Small intestine (tissue), 7 donors: ENCODE results near the gene CALML4. TPM values are rescaled to one million over a fixed set of nuclear protein-coding genes. Genes with fewer than 3 reads are reported as not detected.

ENCODE experiments used
- DNase-seq, 2 donors: peaks; one replicate each; pipeline versions ENCODE4 v3.0.0 to v3.0.0-alpha.2; 2013
- FAIRE-seq: peaks from 2 replicates; lab custom pipeline; 2012; peaks lifted over from hg19 to GRCh38; lab: Jason Lieb, UNC
- H3K27ac ChIP-seq, 3 donors: one replicate each; pipeline ENCODE4 v1.5.1; 2013; ENCODE audit warnings: low read length in 2 of 3, mild to moderate bottlenecking in 2 of 3, control low read depth in 1 of 3, inconsistent platforms in 1 of 3, low read depth in 1 of 3, moderate library complexity in 1 of 3
- H3K27me3 ChIP-seq, 3 donors: one replicate each; pipeline ENCODE4 v1.6.1; 2013; ENCODE audit warnings: low read length in 3 of 3, inconsistent platforms in 1 of 3; ENCODE audit not compliant: control insufficient read depth in 3 of 3, insufficient read depth in 3 of 3
- H3K36me3 ChIP-seq, 3 donors: one replicate each; pipeline ENCODE4 v1.6.1; 2013; ENCODE audit warnings: low read length in 3 of 3, inconsistent platforms in 1 of 3, low read depth in 1 of 3, mild to moderate bottlenecking in 1 of 3, moderate library complexity in 1 of 3; ENCODE audit not compliant: control insufficient read depth in 3 of 3, insufficient read depth in 2 of 3
- H3K4me1 ChIP-seq, 3 donors: one replicate each; pipeline ENCODE4 v1.6.1; 2013; ENCODE audit warnings: low read length in 2 of 3, inconsistent platforms in 1 of 3, low read depth in 1 of 3, mild to moderate bottlenecking in 1 of 3, moderate library complexity in 1 of 3; ENCODE audit not compliant: control insufficient read depth in 3 of 3, insufficient read depth in 2 of 3
- H3K4me3 ChIP-seq, 3 donors: one replicate each; pipeline ENCODE4 v1.5.1; 2013; ENCODE audit warnings: low read length in 3 of 3, control low read depth in 1 of 3, inconsistent platforms in 1 of 3, low read depth in 1 of 3, mild to moderate bottlenecking in 1 of 3, moderate library complexity in 1 of 3
- H3K9me3 ChIP-seq, 2 donors: one replicate each; pipeline ENCODE4 v1.6.1; 2013; ENCODE audit warnings: low read depth in 1 of 2, low read length in 1 of 2; ENCODE audit not compliant: control insufficient read depth in 2 of 2, insufficient read depth in 1 of 2
- WGBS, 3 donors: extraction: QIAGEN DNeasy Blood & Tissue Kit; methylation state at CpG; one replicate each; pipeline ENCODE4 v1.1.7; 2013; 5-methylcytosine and 5-hydroxymethylcytosine counted together
- polyA plus RNA-seq, 4 donors: library from polyadenylated mRNA; stranded (reverse) in 3 of 4; unstranded in 1 of 4; fragments of 200-250 nt in 3 of 4; fragments of 120-200 nt in 1 of 4; gene quantifications; one replicate each; pipeline versions ENCODE4 v1.2.1 to v1.2.3, GENCODE V29; 2013
- donor health status: healthy with polysubstance abuse.
- donor health status: control.
- donor health status: control.
- donor health status: Bipolar disorder and iron deficiency.
- donor health status: healthy.

Gene CALML4
- polyA plus RNA-seq, 4 donors: 127 to 288 (median 191) TPM

DNA sequence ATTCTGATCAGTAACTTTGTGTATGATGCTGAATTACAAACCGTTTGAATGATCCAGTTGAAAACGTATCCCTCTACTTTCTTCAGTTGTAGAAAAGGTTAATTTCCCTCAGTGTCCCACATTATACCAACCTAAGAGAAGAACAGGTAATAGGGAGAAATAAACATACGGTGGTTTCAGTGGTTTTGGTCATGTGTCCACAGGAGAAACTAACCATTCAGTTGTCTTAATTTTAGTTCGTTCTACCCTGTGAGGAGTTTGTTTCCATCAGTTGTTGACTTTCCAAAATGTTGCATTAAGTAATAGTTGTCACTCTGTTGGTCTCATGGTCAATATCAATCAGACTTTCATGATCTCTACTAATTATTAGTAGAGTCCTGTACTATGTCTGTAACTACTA, 15.1 kb downstream of the CALML4 start:
- Histone ChIP-seq H3K4me3 (no peak overlapping the region), H3K36me3 (peaks cover 11 to 34% (median 19%) of the 10 kb centered on the region in 3 donors), H3K27me3 (no peaks in the 10 kb centered on the region), H3K9me3 (no peaks in the 10 kb centered on the region), H3K27ac (no peak overlapping the region), H3K4me1 (peaks cover 0 to 2% (median 0%) of the 10 kb centered on the region in 3 donors)
- no peak for FAIRE-seq
- 84 to 90% (median 89%) methylated on average over 4 of the region's 4 CpGs for WGBS, 3 donors
- no peak for DNase-seq

DNA sequence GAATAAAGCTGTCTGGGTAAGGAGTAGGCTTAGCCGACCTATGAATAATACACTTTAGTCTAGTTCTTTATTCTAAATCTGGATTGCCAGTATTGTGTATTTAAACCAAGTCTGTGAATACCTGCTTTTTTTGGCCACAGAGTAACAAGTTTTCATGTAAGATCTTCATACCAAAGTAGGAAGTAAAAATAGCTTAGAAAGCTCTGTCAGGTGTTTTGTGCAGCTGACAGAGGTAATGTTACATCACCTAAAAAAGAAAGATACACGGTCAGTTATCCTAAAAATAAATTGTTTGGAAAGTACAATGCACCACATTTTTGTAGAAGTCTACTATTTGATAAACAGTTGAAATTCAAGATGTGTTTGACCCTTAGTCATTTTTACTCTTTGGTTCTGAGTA, 16.5 kb downstream of the CALML4 start:
- WGBS, 3 donors: 82 to 85% (median 82%) methylated on average over 2 of the region's 2 CpGs
- no peak for FAIRE-seq
- H3K4me3 ChIP-seq: no peak overlapping the region
- no peaks in the 10 kb centered on the region for H3K9me3 ChIP-seq
- DNase-seq: no peak
- peaks cover 21 to 28% (median 22%) of the 10 kb centered on the region in 3 donors for H3K36me3 ChIP-seq
- peaks cover 0 to 2% (median 0%) of the 10 kb centered on the region in 3 donors for H3K4me1 ChIP-seq
- H3K27ac ChIP-seq: peak overlapping the region in 1 of 3 donors; percentile 55
- H3K27me3 ChIP-seq: no peaks in the 10 kb centered on the region

DNA sequence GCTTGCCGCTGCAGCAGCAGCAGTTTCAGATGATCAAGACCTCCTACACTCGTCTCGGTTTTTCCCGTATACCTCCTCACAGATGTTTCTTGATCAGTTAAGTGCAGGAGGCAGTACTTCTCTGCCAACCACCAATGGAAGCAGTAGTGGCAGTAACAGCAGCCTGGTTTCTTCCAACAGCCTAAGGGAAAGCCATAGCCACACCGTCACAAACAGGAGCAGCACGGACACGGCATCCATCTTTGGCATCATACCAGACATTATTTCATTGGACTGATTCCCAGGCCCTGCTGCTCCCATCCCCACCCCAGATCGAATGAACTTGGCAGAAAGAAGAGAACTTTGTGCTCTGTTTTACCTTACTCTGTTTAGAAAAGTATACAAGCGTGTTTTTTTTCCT, 17.6 kb downstream of the CALML4 start:
- Histone ChIP-seq H3K4me3 (no peak overlapping the region), H3K27ac (peak overlapping the region in 1 of 3 donors; percentile 33), H3K4me1 (peaks cover 0 to 2% (median 0%) of the 10 kb centered on the region in 3 donors), H3K9me3 (no peaks in the 10 kb centered on the region), H3K36me3 (peaks cover 20 to 23% (median 22%) of the 10 kb centered on the region in 3 donors), H3K27me3 (no peaks in the 10 kb centered on the region)
- DNase-seq: peak in 1 of 2 donors; percentile 81
- 22 to 33% (median 33%) methylated on average over 9 of the region's 9 CpGs for WGBS, 3 donors
- FAIRE-seq: peak; percentile 41

DNA sequence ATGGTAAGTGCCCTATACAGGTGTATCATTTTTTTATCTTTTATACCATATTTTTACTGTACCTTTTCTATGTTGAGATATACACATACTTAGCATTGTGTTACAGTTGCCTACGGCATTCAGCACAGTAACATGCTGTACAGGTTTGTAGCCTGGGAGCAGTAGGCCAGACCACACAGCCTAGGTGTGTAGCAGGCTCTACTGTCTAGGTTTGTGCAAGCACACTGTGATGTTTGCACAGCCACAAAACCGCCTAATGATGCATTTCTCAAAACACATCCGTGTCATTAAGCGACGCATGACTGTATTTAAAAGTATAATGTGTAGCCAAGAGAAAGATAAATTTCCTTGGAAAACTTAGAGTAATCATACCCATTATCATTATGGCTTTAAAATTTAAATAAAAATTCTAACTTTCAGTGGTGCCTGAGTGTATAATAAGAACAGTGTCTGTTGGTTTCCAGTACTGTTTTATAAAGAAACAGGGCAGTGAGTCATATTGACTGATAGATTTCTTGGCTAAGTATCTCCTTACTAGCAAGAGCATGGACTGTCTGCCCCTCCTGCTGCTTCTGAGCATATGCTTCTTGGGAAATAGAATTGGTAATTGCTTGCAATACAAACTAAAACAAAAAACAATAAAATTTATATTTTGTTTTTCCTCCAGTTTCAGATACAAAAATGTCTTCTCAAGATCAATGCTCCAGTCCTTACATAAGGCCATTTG, 18.3 kb downstream of the CALML4 start:
- H3K27me3 ChIP-seq: no peaks in the 10 kb centered on the region
- WGBS, 3 donors: 81 to 90% (median 88%) methylated on average over 5 of the region's 5 CpGs
- no peaks in the 10 kb centered on the region for H3K9me3 ChIP-seq
- no peak for DNase-seq
- H3K27ac ChIP-seq: no peak overlapping the region
- H3K4me3 ChIP-seq: no peak overlapping the region
- H3K36me3 ChIP-seq: peaks cover 18 to 22% (median 22%) of the 10 kb centered on the region in 3 donors
- H3K4me1 ChIP-seq: peaks cover 0 to 2% (median 0%) of the 10 kb centered on the region in 3 donors
- FAIRE-seq: no peak

DNA sequence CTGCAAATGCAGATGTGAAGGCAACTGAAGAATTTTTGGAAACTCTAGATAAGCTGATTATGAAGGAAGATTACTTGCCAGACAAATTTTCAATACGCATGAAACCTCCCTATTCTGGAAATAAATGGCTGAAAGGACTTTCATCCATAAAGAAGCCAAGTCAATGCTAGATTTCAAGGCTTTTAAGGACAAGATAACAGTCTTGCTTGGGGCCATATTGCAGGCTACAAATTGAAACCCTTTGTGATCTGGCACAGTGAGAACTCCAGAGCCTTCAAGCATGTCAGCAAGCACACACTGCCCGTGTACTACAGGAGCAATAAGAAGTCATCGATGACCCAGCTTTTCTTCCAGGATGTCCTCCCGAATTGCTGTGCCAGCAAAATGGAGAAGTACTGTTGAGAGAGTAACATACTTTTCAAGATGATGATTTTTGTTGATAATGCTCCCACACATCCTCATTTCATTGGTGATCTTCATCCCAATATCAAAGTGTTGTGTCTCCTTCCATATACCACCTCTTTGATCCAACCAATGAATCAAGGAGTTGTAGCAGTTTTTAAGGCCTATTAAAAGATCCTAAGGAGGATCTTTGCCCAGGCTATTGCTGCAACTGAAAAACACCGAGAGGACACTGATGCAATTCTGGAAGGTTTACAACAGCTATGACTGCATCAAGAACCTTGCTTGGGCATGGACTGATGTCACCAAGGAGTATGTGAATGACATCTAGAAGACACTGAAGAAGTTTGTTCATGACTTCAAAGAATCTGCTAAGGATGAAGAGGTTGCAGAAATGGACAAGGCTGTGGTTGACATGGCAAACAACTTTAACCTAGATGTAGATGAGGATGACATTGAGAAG, 20.3 kb downstream of the CALML4 start:
- DNase-seq (no peak), FAIRE-seq (no peak)
- WGBS, 3 donors: 87 to 94% (median 89%) methylated on average over 5 of the region's 5 CpGs
- Histone ChIP-seq H3K4me3 (no peak overlapping the region), H3K27me3 (no peaks in the 10 kb centered on the region), H3K36me3 (peaks cover 20 to 29% (median 26%) of the 10 kb centered on the region in 3 donors), H3K27ac (no peak overlapping the region), H3K9me3 (no peaks in the 10 kb centered on the region), H3K4me1 (no peaks in the 10 kb centered on the region)

DNA sequence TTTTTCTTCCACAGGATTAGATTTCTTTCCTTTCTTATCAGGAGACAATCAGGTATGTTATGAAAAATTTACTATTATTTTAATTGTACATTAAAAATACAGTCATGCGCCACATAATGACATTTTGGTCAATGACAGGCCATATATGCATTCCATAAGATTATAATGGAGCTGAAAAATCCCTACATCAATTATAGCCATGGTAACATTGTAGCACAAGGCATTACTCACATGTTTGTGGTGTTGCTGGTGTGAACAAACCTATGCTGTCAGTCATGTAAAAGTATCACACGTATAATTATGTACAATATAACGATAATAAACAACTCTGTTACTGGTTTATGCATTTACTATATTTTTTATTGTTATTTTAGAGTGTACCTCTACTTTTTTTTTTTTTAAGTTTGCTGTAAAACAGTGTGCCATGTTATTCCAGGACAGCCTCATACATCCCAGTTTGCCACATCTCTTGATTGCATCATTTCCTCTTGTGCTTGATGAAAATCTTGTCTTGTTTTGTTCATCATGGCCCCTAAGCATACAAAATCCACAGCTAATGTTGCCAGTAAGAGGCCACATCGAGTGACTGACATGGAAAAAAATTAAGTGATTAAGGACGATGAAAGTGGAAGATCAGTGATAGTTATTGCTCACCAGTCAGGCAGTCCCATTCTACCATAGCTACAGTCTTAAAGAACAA, 21.4 kb downstream of the CALML4 start:
- Histone ChIP-seq H3K27me3 (no peaks in the 10 kb centered on the region), H3K4me1 (no peaks in the 10 kb centered on the region), H3K27ac (no peak overlapping the region), H3K4me3 (no peak overlapping the region), H3K9me3 (no peaks in the 10 kb centered on the region), H3K36me3 (peaks cover 20 to 29% (median 26%) of the 10 kb centered on the region in 3 donors)
- 87 to 90% (median 90%) methylated on average over 5 of the region's 5 CpGs for WGBS, 3 donors
- FAIRE-seq (no peak), DNase-seq (no peak)

DNA sequence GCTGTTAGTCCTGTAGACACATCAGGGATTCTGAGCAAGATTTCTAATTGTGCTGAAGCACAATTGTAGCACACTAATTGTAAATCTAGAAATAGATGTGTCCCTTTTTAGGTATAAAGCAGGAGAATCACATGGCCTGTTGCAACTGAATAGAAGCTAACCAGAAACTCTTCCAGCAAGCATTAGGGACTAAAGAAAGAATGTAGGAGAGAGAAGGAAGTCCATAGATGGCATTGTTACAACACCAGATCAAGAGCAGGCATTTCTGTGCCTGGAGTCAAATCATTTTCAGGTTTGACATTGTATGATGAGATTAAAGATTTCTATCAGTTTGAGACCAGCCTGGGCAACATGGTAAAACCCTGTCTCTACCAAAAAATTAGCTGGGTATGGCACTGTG, 27.4 kb downstream of the CALML4 start:
- no peaks in the 10 kb centered on the region for H3K27me3 ChIP-seq
- H3K36me3 ChIP-seq: peaks cover 3 to 23% (median 21%) of the 10 kb centered on the region in 3 donors
- no peaks in the 10 kb centered on the region for H3K4me1 ChIP-seq
- no peak overlapping the region for H3K4me3 ChIP-seq
- DNase-seq (no peak), FAIRE-seq (no peak)
- H3K9me3 ChIP-seq: no peaks in the 10 kb centered on the region
- no peak overlapping the region for H3K27ac ChIP-seq

DNA sequence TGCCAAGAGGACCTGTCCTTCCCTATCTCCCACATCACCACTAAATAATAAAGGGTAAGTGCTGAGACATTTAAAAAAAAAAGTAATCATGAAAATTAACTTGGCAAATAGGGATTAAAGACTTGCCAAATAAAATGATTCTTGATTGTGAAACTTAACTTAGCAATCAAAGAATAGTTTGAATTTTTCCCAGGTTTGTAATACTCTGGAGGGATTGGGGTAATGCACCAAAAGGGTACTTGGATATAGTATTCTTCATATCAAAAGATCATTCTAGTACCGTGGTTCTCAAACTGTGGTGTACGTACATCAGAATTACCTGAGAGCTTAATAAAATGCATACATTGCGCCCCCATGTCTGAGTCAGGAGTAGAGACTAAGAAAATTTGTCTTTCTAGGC, 28.5 kb downstream of the CALML4 start:
- WGBS, 3 donors: 96 to 97% (median 97%) methylated on average over 3 of the region's 3 CpGs
- Histone ChIP-seq H3K36me3 (peaks cover 3 to 19% (median 17%) of the 10 kb centered on the region in 3 donors), H3K27me3 (no peaks in the 10 kb centered on the region), H3K4me1 (no peaks in the 10 kb centered on the region), H3K4me3 (no peak overlapping the region), H3K27ac (no peak overlapping the region), H3K9me3 (no peaks in the 10 kb centered on the region)
- FAIRE-seq: no peak
- DNase-seq: no peak
